ENCODE results near the gene BAHCC1. TPM values are rescaled to one million over a fixed set of nuclear protein-coding genes. Genes with fewer than 3 reads are reported as not detected.

The BAHCC1 gene
- total and polyA plus RNA-seq, 10 of the 15 experiments (the other 5 are each of a cell fraction or from before 2014, with no cell fraction given) = 0.03 to 0.14 (median 0.11) TPM; not detected in 6

DNA sequence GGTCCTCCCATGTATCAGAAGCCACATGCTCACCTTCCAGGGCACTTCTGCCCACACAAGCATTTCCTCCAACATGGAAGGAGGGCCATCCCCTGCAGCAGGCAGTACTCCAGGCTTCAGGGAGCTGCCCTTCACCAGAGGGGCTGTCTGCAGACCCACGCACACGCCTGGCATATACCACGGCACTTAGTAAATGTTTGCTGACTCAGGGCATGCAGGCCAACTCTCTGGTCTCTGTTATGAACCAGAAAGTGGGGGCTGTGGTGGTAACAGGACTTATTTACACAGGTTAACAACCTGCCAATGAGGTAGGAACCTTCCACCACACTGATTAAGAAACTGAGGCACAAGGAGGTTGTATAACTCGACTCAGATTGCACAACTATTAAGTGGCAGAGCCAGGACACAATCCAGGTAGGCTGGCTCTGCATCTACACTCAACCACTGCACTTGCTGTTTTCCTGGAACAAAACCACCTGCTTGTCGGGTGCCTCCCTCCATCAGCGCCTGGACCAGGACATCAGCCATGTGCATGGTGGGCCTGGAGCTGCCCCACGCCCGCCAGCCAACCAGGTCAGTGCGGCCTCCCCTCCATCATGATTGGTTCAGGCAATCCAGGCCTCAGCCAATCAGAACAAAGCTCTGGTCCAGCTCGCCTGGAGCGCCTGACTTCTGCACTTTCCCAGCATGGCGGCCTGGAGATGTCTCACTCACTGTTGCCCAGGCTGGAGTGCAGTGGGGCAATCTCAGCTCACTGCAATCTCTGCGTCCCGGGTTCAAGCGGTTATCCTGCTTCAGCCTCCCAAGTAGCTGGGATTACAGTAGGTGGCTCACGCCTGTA, 98.2 kb downstream of the BAHCC1 start:
- DNase-seq (ENCODE audit: low read depth, low spot score) (no peak), ATAC-seq (no peak), FAIRE-seq (no peak)
- Histone ChIP-seq H4K20me1 (ENCODE audit: control insufficient read depth, insufficient read depth) (no peaks in the 10 kb centered on the region), H3K27ac (ENCODE audit: control insufficient read depth, insufficient read depth) (no peak overlapping the region), H3K36me3 (ENCODE audit: control insufficient read depth in 2 of 2, insufficient read depth in 2 of 2, low read length in 1 of 2) (no peaks in the 10 kb centered on the region), H3K27me3 (replicated peaks in 1 of 2; ENCODE audit: control insufficient read depth in 2 of 2, insufficient read depth in 2 of 2, low read length in 1 of 2) (peaks cover 4 to 5% of the 10 kb centered on the region in 2 experiments; a peak in 3 of 4 replicates), H2AFZ (ENCODE audit: control insufficient read depth, low read depth, low read length) (no peak overlapping the region), H3K4me2 (ENCODE audit: control insufficient read depth, insufficient read depth) (no peak overlapping the region), H3K79me2 (ENCODE audit: control insufficient read depth, insufficient read depth, low read length) (no peaks in the 10 kb centered on the region), H3K4me3 (no peak overlapping the region), H3K9ac (ENCODE audit: control insufficient read depth, insufficient read depth, low read length) (no peak overlapping the region), H3K9me3 (replicated peaks; ENCODE audit: control insufficient read depth, insufficient read depth, low read length) (no peaks in the 10 kb centered on the region; the same call in 2 of the 3 replicates), H3K4me1 (ENCODE audit: control insufficient read depth, insufficient read depth, low read length) (no peaks in the 10 kb centered on the region)
- in situ Hi-C loops (cut with MboI) (loop anchor here (25.0 kb wide), 1 partner anchor 356 kb away; no protein-coding TSS in a partner anchor), intact Hi-C loops (cut with micrococcal nuclease; ENCODE audit: unreplicated experiment) (no loop called here)
- ChIA-PET POLR2A (no interaction called here), SMC1A (ENCODE audit: uncharacterized antibody, unreplicated experiment) (no interaction called here), RAD21 (ENCODE audit: unreplicated experiment) (no interaction called here), CTCF (interaction anchor here (1.4 kb wide), 1 partner anchor 240 kb away, joined by 3 read pairs; no protein-coding TSS in a partner anchor)
- peak; percentile 56; the same call in 1 of the 2 replicates for TF ChIP-seq NFYB (IDR thresholded peaks at IDR 0.05; ENCODE audit: insufficient read depth, low read depth, low read length)
- TF ChIP-seq, protein P1, sequence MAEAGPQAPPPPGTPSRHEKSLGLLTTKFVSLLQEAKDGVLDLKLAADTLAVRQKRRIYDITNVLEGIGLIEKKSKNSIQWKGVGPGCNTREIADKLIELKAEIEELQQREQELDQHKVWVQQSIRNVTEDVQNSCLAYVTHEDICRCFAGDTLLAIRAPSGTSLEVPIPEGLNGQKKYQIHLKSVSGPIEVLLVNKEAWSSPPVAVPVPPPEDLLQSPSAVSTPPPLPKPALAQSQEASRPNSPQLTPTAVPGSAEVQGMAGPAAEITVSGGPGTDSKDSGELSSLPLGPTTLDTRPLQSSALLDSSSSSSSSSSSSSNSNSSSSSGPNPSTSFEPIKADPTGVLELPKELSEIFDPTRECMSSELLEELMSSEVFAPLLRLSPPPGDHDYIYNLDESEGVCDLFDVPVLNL (IDR thresholded peaks at IDR 0.05; ENCODE audit: low read depth, low read length) = no peak
- TF ChIP-seq RBBP5 (conservative IDR thresholded peaks at IDR 0.05) = no peak
- no TSS peak for BruUV-seq (replicated peaks)
- 54% methylated on average over 16 of the region's 16 CpGs for WGBS (ENCODE audit: insufficient coverage, insufficient replicate concordance, low lambda C conversion rate, missing lambda C conversion rate)
